ENCODE data around the gene TOE1.
"Not testable (repeated sequence)": the region's sequence is repeated elsewhere in the genome, so short reads cannot be mapped to it uniquely, and the experiment has no call there.

Gene TOE1

DNA sequence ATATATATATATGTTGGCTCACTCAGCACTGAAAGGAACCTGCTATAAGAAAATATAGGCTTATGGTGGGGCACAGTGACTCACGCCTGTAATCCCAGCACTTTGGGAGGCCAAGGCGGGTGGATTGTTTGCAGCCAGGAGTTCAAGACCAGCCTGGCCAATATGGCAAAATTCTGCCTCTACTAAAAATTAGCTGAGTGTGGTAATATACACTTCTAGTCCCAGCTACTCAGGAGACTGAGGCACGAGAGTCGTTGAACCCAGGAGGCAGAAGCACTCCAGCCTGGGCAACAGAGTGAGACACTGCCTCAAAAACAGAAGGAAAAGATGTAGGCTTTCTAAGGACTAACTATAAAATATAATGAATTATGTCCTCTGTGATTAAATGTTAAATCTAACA is 14.9 kb downstream of the TOE1 start:
- Histone ChIP-seq H3K4me3 (no peak overlapping the region), H3K4me1 (peaks cover under 1% of the 10 kb centered on the region), H3K36me3 (replicated peaks) (no peaks in the 10 kb centered on the region), H3K9me3 (no peaks in the 10 kb centered on the region), H3K27me3 (ENCODE audit: low read depth) (no peaks in the 10 kb centered on the region)
- DNase-seq (ENCODE audit: low spot score in 2 of 2) = no peak
- in situ Hi-C loops (cut with MboI; ENCODE audit: low sequenced_read_pairs) = loop anchor here (10.0 kb wide), 1 partner anchor 210 kb away; no protein-coding TSS in a partner anchor

GRCh38 chr1:45355683-45356082 is 15.7 kb downstream of the TOE1 start:
- no peak overlapping the region for H3K4me3 ChIP-seq
- no peaks in the 10 kb centered on the region for H3K36me3 ChIP-seq (replicated peaks)
- peaks cover 9% of the 10 kb centered on the region for H3K4me1 ChIP-seq
- in situ Hi-C loops (cut with MboI; ENCODE audit: low sequenced_read_pairs) = loop anchor here (10.0 kb wide), 1 partner anchor 209 kb away; no protein-coding TSS in a partner anchor
- H3K27me3 ChIP-seq (ENCODE audit: low read depth) = no peaks in the 10 kb centered on the region
- DNase-seq (ENCODE audit: low spot score in 2 of 2) = no peak
- no peaks in the 10 kb centered on the region for H3K9me3 ChIP-seq

DNA sequence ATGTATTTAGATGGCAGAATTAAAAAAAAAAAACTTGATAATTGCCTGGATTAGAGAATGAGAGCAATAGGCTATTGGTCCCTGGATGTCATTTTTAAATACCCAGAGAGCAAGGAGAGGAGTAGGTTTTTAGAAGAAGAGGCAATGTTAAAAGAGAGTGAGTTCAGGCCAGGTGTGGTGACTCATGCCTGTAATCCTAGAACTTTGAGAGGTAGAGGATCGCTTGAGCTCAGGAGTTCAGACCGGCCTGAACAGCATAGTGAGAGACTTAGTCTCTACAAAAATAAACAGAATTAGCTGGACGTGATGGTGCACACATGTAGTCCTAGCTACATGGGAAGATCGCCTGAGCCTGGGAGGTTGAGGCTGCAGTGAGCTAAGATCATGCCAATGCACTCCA is 16.2 kb downstream of the TOE1 start:
- Histone ChIP-seq H3K36me3 (replicated peaks) (no peaks in the 10 kb centered on the region), H3K4me1 (peaks cover 14% of the 10 kb centered on the region), H3K9me3 (no peaks in the 10 kb centered on the region), H3K27me3 (ENCODE audit: low read depth) (no peaks in the 10 kb centered on the region), H3K4me3 (no peak overlapping the region)
- DNase-seq (ENCODE audit: low spot score in 2 of 2) = no peak
- in situ Hi-C loops (cut with MboI; ENCODE audit: low sequenced_read_pairs) = loop anchor here (10.0 kb wide), 1 partner anchor 209 kb away; no protein-coding TSS in a partner anchor

DNA sequence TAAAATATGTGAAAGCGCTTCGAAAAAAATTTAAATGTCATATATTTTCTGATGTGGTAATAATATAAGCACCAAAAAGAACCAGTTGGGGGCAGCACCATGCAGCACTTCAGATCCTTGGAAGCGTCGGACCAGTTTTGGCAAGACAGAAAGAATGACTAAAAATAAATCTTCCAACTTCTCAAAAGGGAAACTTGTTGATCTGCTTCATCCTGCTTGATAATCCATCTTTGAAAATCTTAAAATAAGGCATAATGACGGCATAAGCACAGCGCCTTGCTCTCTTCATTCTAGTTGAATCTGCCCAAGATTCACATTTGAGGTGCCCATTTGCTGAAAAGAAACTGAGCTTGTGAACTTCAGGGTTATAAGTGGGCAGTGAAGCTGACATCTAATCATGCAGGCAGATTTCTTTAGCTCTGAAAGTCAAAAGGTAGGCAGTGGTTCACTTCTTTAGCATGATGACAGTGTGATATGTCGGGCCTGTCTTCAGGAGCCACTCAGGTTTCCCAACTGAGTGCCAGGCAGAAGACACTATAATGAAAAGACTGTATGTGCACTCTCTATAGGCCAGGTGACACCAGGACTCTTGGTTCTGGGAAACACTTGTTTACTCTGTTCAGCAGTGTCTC is 20.0 kb downstream of the TOE1 start:
- DNase-seq (ENCODE audit: low spot score in 2 of 2) = peak; percentile 65 to 72
- in situ Hi-C loops (cut with MboI; ENCODE audit: low sequenced_read_pairs) = loop anchor here (10.0 kb wide), 1 partner anchor 205 kb away; no protein-coding TSS in a partner anchor
- H3K27me3 ChIP-seq (ENCODE audit: low read depth) = no peaks in the 10 kb centered on the region
- no peaks in the 10 kb centered on the region for H3K9me3 ChIP-seq
- peaks cover 17% of the 10 kb centered on the region for H3K4me1 ChIP-seq
- H3K36me3 ChIP-seq (replicated peaks) = no peaks in the 10 kb centered on the region
- H3K4me3 ChIP-seq = no peak overlapping the region

DNA sequence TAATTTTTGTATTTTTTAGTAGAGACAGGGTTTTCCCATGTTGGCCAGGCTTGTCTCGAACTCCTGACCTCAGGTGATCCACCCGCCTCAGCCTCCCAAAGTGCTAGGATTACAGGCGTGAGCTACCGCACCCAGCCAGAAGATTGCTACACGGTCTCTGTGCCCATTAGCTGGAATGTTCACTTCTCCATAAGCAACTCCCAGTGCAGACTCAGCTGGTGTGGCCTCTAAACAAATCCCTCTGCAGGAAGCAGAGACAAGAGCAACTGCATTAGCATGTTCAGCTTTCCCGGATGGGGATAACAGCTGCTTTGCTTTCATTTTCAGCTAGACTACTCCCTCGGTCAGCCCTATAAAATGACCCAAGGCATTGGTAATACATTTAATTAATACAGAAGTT is 21.0 kb downstream of the TOE1 start:
- H3K9me3 ChIP-seq; in situ Hi-C loops (cut with MboI; ENCODE audit: low sequenced_read_pairs); H3K27me3 ChIP-seq (ENCODE audit: low read depth); H3K4me3 ChIP-seq; H3K36me3 ChIP-seq (replicated peaks): not testable (repeated sequence)
- peak; percentile 55 to 59 for DNase-seq (ENCODE audit: low spot score in 2 of 2)
- H3K4me1 ChIP-seq = peaks cover 17% of the 10 kb centered on the region

DNA sequence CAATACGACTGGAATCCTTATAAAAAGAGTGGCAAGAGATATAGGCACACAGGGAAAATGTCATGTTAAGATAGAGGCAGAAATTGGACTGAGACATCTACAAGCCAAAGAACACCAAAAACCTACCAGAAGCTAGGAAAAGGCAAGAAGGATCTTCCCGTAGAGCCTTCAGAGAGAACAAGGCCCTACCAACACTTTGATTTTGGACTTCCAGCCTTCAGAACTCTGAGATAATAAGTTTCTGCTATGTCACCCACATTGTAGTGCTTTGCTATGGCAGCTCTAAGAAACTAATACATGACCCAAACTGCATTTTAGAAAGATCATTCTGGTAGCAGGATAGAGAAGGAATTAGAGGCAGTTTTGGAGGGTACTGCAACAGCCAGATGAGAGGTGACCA is 24.3 kb downstream of the TOE1 start:
- peaks cover 17% of the 10 kb centered on the region for H3K4me1 ChIP-seq
- in situ Hi-C loops (cut with MboI; ENCODE audit: low sequenced_read_pairs) = no loop called here

GRCh38 chr1:45365051-45365450 is 25.1 kb downstream of the TOE1 start:
- in situ Hi-C loops (cut with MboI; ENCODE audit: low sequenced_read_pairs) = no loop called here
- H3K9me3 ChIP-seq = no peaks in the 10 kb centered on the region

More for the DNA sequence above, 24.3 kb downstream of the TOE1 start:
- DNase-seq (ENCODE audit: low spot score in 2 of 2) = no peak
- Histone ChIP-seq H3K36me3 (replicated peaks) (no peaks in the 10 kb centered on the region), H3K4me3 (no peak overlapping the region), H3K9me3 (no peaks in the 10 kb centered on the region), H3K27me3 (ENCODE audit: low read depth) (no peaks in the 10 kb centered on the region)

GRCh38 chr1:45370575-45370974 is 30.6 kb downstream of the TOE1 start:
- in situ Hi-C loops (cut with MboI; ENCODE audit: low sequenced_read_pairs) = no loop called here
- Histone ChIP-seq H3K9me3 (no peaks in the 10 kb centered on the region), H3K4me3 (no peak overlapping the region), H3K36me3 (replicated peaks) (no peaks in the 10 kb centered on the region), H3K4me1 (peaks cover 18% of the 10 kb centered on the region), H3K27me3 (ENCODE audit: low read depth) (no peaks in the 10 kb centered on the region)
- DNase-seq (ENCODE audit: low spot score in 2 of 2) = no peak

More at GRCh38 chr1:45365051-45365450, 25.1 kb downstream of the TOE1 start:
- peaks cover 15% of the 10 kb centered on the region for H3K4me1 ChIP-seq
- H3K36me3 ChIP-seq (replicated peaks) = no peaks in the 10 kb centered on the region
- no peak for DNase-seq (ENCODE audit: low spot score in 2 of 2)
- no peaks in the 10 kb centered on the region for H3K27me3 ChIP-seq (ENCODE audit: low read depth)
- no peak overlapping the region for H3K4me3 ChIP-seq

DNA sequence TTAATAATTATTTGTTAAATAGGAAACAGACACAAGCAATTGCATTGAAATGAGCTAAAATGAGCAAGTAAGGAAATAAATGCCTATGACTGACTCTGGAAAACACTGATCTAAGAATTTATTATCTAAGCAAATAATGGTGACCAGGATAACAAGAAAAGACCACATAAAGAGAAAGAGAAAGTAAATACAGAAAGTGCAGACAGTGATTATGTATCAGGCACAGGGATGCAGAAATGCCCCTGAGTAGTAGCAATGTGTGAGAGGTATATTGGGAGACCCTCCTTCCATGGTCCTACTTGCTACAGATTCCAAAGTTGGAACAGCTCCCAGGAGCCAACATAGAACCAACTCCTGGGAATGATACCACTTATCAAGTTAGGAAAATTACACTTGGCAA is 33.6 kb downstream of the TOE1 start:
- peaks cover 18% of the 10 kb centered on the region for H3K4me1 ChIP-seq
- H3K27me3 ChIP-seq (ENCODE audit: low read depth) = no peaks in the 10 kb centered on the region
- no peak for DNase-seq (ENCODE audit: low spot score in 2 of 2)
- no peaks in the 10 kb centered on the region for H3K36me3 ChIP-seq (replicated peaks)
- H3K4me3 ChIP-seq = no peak overlapping the region
- in situ Hi-C loops (cut with MboI; ENCODE audit: low sequenced_read_pairs) = no loop called here
- no peaks in the 10 kb centered on the region for H3K9me3 ChIP-seq

GRCh38 chr1:45375104-45376090 is 35.4 kb downstream of the TOE1 start:
- in situ Hi-C loops (cut with MboI; ENCODE audit: low sequenced_read_pairs) = no loop called here

DNA sequence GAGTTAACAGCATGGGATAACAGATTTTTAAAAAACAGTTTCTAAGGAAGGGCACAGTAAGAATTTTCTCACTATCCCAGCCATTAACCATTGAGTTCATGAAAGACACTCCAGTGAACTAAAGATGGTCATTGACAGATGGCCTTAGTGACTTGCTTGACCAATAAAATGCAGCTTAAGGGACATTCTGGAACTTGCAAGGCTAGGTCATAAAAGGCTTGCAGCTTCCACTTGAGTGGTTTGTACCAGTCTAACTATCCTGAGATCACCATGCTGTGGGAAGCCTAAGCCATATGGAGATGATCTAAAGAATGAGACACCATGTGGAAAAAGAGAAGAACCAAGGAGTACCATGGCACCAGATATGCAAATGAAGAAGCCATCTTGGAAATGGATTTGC is 38.2 kb downstream of the TOE1 start:
- H3K9me3 ChIP-seq = no peaks in the 10 kb centered on the region
- no peaks in the 10 kb centered on the region for H3K27me3 ChIP-seq (ENCODE audit: low read depth)
- no peaks in the 10 kb centered on the region for H3K36me3 ChIP-seq (replicated peaks)
- in situ Hi-C loops (cut with MboI; ENCODE audit: low sequenced_read_pairs) = no loop called here
- DNase-seq (ENCODE audit: low spot score in 2 of 2) = no peak
- H3K4me1 ChIP-seq = peaks cover 18% of the 10 kb centered on the region
- H3K4me3 ChIP-seq = no peak overlapping the region

More at GRCh38 chr1:45375104-45376090, 35.4 kb downstream of the TOE1 start:
- Histone ChIP-seq H3K4me1 (peaks cover 18% of the 10 kb centered on the region), H3K27me3 (ENCODE audit: low read depth) (no peaks in the 10 kb centered on the region), H3K36me3 (replicated peaks) (no peaks in the 10 kb centered on the region), H3K9me3 (no peaks in the 10 kb centered on the region), H3K4me3 (no peak overlapping the region)
- DNase-seq (ENCODE audit: low spot score in 2 of 2) = no peak

DNA sequence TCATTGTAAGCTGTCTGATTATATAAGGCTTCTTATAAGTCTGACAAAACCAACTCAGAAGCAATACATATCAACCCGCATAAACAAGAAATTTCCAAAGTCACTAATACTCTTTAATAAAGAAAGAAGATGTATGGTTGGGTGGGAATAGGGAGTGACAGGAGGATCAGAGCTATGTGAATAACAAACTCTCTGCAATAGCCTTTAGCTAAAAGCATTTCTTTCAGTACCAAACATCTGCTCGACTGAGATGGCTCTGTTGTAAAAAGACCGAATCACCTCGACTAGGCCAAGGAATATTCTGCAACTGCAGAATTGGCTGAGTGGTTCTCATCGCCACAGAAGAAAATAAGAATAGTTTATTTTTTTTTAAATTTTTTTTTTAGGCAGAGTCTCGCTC is 39.6 kb downstream of the TOE1 start:
- no peaks in the 10 kb centered on the region for H3K9me3 ChIP-seq
- no peak for DNase-seq (ENCODE audit: low spot score in 2 of 2)
- H3K36me3 ChIP-seq (replicated peaks) = no peaks in the 10 kb centered on the region
- H3K27me3 ChIP-seq (ENCODE audit: low read depth) = no peaks in the 10 kb centered on the region
- no peak overlapping the region for H3K4me3 ChIP-seq
- peaks cover 4% of the 10 kb centered on the region for H3K4me1 ChIP-seq
- in situ Hi-C loops (cut with MboI; ENCODE audit: low sequenced_read_pairs) = no loop called here

GRCh38 chr1:45380125-45380524 is 40.2 kb downstream of the TOE1 start:
- no peaks in the 10 kb centered on the region for H3K9me3 ChIP-seq
- H3K27me3 ChIP-seq (ENCODE audit: low read depth) = no peaks in the 10 kb centered on the region
- in situ Hi-C loops (cut with MboI; ENCODE audit: low sequenced_read_pairs) = no loop called here
- DNase-seq (ENCODE audit: low spot score in 2 of 2) = no peak
- no peak overlapping the region for H3K4me3 ChIP-seq
- H3K36me3 ChIP-seq (replicated peaks) = no peaks in the 10 kb centered on the region
- H3K4me1 ChIP-seq = no peaks in the 10 kb centered on the region

DNA sequence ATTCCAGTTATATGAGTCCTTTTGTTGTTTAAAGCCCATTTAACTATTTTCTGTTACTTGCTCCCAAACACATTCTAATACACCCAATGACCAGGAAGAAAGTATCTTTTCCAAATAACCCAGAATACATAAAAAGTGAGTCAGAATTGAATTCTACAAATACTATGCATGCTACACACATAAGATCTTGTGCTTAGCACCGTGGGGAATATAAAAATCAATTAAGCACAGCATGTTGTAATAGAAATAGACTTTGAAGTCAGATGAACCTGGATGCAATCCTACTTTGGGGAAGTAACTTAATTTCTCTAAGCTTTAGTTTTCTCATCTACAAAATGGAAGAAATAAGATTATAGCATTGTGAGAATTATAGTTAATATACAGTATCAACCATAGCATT is 40.8 kb downstream of the TOE1 start:
- Histone ChIP-seq H3K4me3 (no peak overlapping the region), H3K27me3 (ENCODE audit: low read depth) (no peaks in the 10 kb centered on the region), H3K9me3 (no peaks in the 10 kb centered on the region), H3K4me1 (no peaks in the 10 kb centered on the region), H3K36me3 (replicated peaks) (no peaks in the 10 kb centered on the region)
- in situ Hi-C loops (cut with MboI; ENCODE audit: low sequenced_read_pairs) = no loop called here
- no peak for DNase-seq (ENCODE audit: low spot score in 2 of 2)

Data from HAP-1 (cell line).